ENCODE data around the gene HYLS1.
A peak's percentile ranks its signal among the peaks of the same experiment; 100 is the strongest.

HYLS1 gene

DNA sequence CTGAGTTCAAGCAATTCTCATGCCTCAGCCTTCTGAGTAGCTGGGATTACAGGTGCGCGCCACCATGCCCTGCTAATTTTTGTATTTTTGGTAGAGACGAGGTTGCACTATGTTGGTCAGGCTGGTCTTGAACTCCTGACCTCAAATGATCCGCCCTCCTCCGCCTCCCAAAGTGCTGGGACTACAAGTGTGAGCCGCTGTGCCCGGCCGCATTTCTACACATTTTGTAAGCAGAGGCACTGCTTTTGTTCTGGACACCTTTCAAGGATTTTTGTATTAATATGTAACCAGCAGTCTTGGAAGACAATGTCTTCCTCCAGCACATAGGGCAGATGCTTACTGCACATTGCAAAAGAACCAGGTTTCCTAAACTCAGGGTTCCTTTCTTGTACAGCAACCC is 47.0 kb downstream of the HYLS1 start:
- Histone ChIP-seq H3K36me3 (ENCODE audit: insufficient read depth, low read length) (no peaks in the 10 kb centered on the region), H3K9ac (ENCODE audit: insufficient read length) (no peak overlapping the region)
- no peak for DNase-seq (ENCODE audit: low read depth, low spot score)

DNA sequence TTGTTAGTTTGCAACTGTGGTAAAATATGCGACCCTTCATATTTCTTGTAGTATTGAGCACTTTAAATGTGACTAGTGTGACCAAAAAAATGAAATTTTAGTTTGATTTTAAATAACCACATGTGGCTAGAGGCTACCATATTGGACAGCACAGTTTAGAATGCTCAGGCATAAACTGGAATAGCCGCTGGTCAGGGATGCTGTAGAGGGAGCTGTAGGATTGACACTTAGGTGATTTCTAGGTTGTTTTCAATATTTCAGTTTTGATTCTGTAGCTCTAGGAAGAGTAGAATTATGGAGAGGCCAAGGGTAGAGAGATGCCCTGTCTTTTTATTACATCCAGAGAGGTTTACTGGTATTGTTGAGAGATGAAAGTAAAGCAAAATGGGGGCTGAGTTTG is 47.6 kb downstream of the HYLS1 start:
- no peak overlapping the region for H3K27ac ChIP-seq
- H3K9ac ChIP-seq (ENCODE audit: insufficient read length), result no peak overlapping the region
- DNase-seq (ENCODE audit: low read depth, low spot score), result no peak
- peak overlapping the region; percentile 58; the same call in 1 of the 2 replicates for H3K4me3 ChIP-seq
- H3K9me3 ChIP-seq (ENCODE audit: low read depth, low read length), result no peaks in the 10 kb centered on the region
- TF ChIP-seq EZH2 (IDR thresholded peaks at IDR 0.05), result no peak
- TF ChIP-seq FOXP2 (optimal IDR thresholded peaks at IDR 0.05; ENCODE audit: control extremely low read depth, extremely low read length, insufficient read depth), result no peak
- no peak for TF ChIP-seq POLR2AphosphoS5 (IDR thresholded peaks at IDR 0.05; ENCODE audit: borderline replicate concordance, low read depth, low read length)
- H3K36me3 ChIP-seq (ENCODE audit: insufficient read depth, low read length), result no peaks in the 10 kb centered on the region

More for the DNA sequence above, 47.0 kb downstream of the HYLS1 start:
- Histone ChIP-seq H3K9me3 (ENCODE audit: low read depth, low read length) (no peaks in the 10 kb centered on the region), H3K4me3 (no peak overlapping the region), H3K27ac (no peak overlapping the region)
- no peak for TF ChIP-seq POLR2AphosphoS5 (IDR thresholded peaks at IDR 0.05; ENCODE audit: borderline replicate concordance, low read depth, low read length)
- no peak for TF ChIP-seq FOXP2 (optimal IDR thresholded peaks at IDR 0.05; ENCODE audit: control extremely low read depth, extremely low read length, insufficient read depth)
- no peak for TF ChIP-seq EZH2 (IDR thresholded peaks at IDR 0.05)

DNA sequence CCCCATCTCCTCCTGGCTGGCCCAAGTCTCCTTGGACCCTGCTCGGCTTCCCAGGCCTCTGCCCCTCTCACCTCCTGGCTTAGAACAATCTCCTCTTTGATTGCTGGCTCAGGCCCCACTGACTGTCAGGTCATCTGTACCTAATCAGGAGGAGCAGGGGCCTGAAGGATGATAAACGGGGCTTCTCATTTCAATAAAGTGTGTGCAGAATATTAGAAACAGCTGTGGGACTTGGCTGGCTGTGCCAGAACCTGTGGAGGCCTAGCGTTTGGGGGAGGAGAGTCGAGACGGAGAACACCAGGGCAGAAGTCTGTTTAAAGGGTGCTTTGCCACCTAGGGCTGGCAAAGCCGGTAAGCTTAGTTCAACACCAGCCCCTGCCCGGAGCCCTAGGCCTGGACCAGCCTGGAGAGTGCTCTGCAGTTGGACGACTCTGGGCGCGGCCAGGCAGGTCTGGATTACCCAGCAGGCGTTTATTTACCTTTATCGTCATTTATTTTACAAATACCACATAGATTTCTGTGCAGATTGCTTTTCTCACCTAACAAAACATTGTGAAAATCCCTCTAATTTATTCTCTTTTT is 48.2 kb downstream of the HYLS1 start:
- TF ChIP-seq EZH2 (IDR thresholded peaks at IDR 0.05) (no peak), POLR2AphosphoS5 (IDR thresholded peaks at IDR 0.05; ENCODE audit: borderline replicate concordance, low read depth, low read length) (no peak; the same call in 1 of the 2 replicates), FOXP2 (optimal IDR thresholded peaks at IDR 0.05; ENCODE audit: control extremely low read depth, extremely low read length, insufficient read depth) (no peak)
- Histone ChIP-seq H3K9ac (ENCODE audit: insufficient read length) (peak overlapping the region; percentile 59), H3K4me3 (peak overlapping the region; percentile 58), H3K27ac (peak overlapping the region; percentile 72; the same call in 1 of the 2 replicates), H3K36me3 (ENCODE audit: insufficient read depth, low read length) (no peaks in the 10 kb centered on the region), H3K9me3 (ENCODE audit: low read depth, low read length) (no peaks in the 10 kb centered on the region)
- peak; percentile 30 for DNase-seq (ENCODE audit: low read depth, low spot score)

DNA sequence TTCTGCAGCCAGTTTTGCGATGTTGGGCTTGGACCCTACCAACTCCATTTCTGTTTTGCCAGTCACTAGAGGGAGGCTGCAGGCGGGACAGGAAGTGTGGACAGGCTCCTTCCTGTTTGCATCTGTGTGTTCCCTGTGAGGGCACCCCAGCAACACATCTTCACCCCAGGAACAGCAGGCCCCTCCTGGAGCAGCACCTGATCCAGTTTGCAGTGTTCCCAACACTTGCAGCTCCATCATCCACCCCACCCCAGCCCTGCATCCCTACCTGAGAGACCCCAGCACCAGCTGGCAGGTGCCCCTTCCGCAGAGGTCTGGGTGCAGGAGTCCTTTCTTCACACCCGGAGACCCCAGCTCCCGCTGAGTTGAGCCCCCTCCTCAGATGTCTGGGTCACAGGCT is 51.0 kb downstream of the HYLS1 start:
- Histone ChIP-seq H3K9me3 (ENCODE audit: low read depth, low read length) (no peaks in the 10 kb centered on the region), H3K27ac (no peak overlapping the region), H3K9ac (ENCODE audit: insufficient read length) (no peak overlapping the region), H3K4me3 (no peak overlapping the region), H3K36me3 (ENCODE audit: insufficient read depth, low read length) (no peaks in the 10 kb centered on the region)
- no peak for DNase-seq (ENCODE audit: low read depth, low spot score)
- TF ChIP-seq EZH2 (IDR thresholded peaks at IDR 0.05), result no peak
- no peak for TF ChIP-seq FOXP2 (optimal IDR thresholded peaks at IDR 0.05; ENCODE audit: control extremely low read depth, extremely low read length, insufficient read depth)
- TF ChIP-seq POLR2AphosphoS5 (IDR thresholded peaks at IDR 0.05; ENCODE audit: borderline replicate concordance, low read depth, low read length), result no peak

DNA sequence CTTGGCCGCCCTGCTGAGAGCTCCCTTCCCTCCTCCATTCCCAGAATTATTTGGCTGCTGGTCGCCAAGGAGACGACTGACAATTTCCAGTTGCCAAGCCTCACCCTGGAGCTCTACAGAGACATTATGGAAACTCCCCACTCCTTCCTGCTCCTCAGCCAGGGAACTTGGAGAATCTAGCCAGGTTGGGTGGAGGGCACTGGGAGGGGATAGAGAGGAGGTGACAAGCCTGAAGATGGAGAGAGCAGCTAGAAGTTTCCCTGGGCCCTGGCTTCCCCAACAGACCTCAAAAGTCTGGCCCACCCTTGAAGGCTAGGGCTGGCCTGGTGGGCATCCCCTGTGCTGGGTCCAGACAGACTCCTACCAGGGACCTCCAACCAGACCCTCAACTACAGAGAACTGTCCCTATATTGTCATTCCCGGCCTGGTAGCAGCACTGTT is 51.6 kb downstream of the HYLS1 start:
- Histone ChIP-seq H3K9ac (ENCODE audit: insufficient read length) (no peak overlapping the region), H3K4me3 (no peak overlapping the region), H3K27ac (no peak overlapping the region), H3K9me3 (ENCODE audit: low read depth, low read length) (no peaks in the 10 kb centered on the region), H3K36me3 (ENCODE audit: insufficient read depth, low read length) (no peaks in the 10 kb centered on the region)
- TF ChIP-seq POLR2AphosphoS5 (IDR thresholded peaks at IDR 0.05; ENCODE audit: borderline replicate concordance, low read depth, low read length), result no peak
- TF ChIP-seq EZH2 (IDR thresholded peaks at IDR 0.05), result no peak
- TF ChIP-seq FOXP2 (optimal IDR thresholded peaks at IDR 0.05; ENCODE audit: control extremely low read depth, extremely low read length, insufficient read depth), result no peak
- DNase-seq (ENCODE audit: low read depth, low spot score), result no peak

DNA sequence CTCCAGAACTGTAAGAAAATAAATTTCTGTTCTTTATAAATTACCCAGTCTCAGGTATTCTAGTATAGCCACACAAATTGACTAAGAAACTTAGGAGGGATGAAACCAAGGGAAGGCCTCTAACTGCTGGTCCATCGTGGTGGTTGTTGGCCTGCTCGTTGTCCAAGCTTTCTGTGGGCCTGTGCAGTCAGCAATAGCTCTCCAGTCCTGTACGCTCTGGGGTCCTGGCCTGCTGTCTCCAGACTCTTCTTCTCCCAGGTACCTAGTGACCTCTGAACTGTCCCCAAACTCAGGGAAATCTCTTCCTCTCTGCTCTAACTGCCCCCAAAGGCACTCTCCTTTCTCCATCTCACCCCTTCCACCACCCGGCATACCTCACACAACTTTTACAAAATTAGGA is 52.7 kb downstream of the HYLS1 start:
- Histone ChIP-seq H3K9ac (ENCODE audit: insufficient read length) (no peak overlapping the region), H3K4me3 (no peak overlapping the region), H3K27ac (no peak overlapping the region), H3K9me3 (ENCODE audit: low read depth, low read length) (no peaks in the 10 kb centered on the region), H3K36me3 (ENCODE audit: insufficient read depth, low read length) (no peaks in the 10 kb centered on the region)
- no peak for DNase-seq (ENCODE audit: low read depth, low spot score)
- TF ChIP-seq POLR2AphosphoS5 (IDR thresholded peaks at IDR 0.05; ENCODE audit: borderline replicate concordance, low read depth, low read length), result no peak
- no peak for TF ChIP-seq EZH2 (IDR thresholded peaks at IDR 0.05)
- TF ChIP-seq FOXP2 (optimal IDR thresholded peaks at IDR 0.05; ENCODE audit: control extremely low read depth, extremely low read length, insufficient read depth), result no peak

DNA sequence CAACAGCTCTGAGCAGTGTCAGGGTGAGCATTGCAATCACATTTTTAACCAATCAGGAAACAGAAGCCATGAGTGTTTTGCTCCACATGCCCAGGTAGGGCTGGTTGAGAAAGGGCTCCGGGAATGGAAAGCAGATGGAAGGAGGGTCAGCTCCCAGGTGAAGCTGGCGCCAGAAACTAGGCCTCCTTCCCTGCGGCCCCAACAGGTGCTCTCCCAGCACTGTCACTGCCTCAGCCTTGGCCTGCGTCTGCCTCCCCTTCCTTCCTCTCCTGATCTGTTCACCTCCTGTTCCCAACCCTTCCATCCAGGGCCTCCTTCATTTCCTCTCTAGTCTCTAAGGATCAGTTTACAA is 53.8 kb downstream of the HYLS1 start:
- no peaks in the 10 kb centered on the region for H3K9me3 ChIP-seq (ENCODE audit: low read depth, low read length)
- TF ChIP-seq FOXP2 (optimal IDR thresholded peaks at IDR 0.05; ENCODE audit: control extremely low read depth, extremely low read length, insufficient read depth) (no peak), EZH2 (IDR thresholded peaks at IDR 0.05) (no peak), POLR2AphosphoS5 (IDR thresholded peaks at IDR 0.05; ENCODE audit: borderline replicate concordance, low read depth, low read length) (no peak)
- H3K4me3 ChIP-seq, result no peak overlapping the region
- no peak overlapping the region for H3K9ac ChIP-seq (ENCODE audit: insufficient read length)
- no peaks in the 10 kb centered on the region for H3K36me3 ChIP-seq (ENCODE audit: insufficient read depth, low read length)
- no peak for DNase-seq (ENCODE audit: low read depth, low spot score)
- H3K27ac ChIP-seq, result no peak overlapping the region

DNA sequence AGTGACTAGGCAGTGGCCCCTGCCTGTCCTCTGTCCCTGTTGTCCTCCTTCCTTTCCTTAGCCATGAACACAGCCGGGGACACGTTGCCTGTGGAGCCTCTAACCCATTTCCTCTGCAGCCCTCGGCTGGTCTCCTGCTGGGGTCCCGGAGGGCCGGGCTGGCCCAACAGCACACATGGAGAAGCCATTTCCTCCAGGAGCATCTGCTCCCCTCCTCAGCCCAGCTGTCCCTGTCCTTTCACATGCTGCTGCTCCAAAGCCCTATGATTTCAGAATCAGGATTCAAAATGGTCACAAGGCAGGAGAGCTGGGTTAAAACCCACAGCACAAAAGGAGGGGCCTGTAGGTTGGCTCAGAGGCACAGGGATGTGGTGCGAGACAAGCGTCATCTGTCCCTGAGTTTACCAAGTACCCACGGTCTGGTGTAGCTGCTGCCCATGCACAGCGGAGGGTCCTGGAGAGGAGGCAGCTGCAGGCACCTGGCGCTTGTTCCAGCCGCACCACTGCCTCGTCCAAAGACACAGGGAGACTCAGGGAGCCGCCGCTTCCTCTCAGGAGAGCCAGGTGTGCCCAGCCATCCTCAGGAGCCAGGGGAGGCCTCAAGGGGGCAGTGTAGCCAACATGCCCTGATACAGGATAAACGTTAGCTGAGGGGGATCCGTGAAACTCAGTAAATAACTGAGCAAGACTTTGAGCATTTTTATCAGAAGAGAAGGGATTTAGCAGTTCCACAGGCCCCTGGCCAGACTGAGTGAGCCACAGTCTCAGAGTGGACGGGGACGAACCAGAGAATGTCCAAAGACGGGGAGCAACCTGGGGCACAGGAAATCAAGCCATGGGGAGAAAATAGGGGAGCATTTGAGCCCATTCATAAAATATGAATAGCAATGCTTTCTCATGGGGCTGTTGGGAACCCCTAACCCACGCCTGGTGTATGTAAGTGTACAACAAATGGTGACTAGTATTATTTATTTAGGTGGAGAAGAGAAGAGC is 54.4 kb downstream of the HYLS1 start:
- no peak for DNase-seq (ENCODE audit: low read depth, low spot score)
- Histone ChIP-seq H3K4me3 (no peak overlapping the region), H3K9me3 (ENCODE audit: low read depth, low read length) (no peaks in the 10 kb centered on the region), H3K27ac (no peak overlapping the region), H3K36me3 (ENCODE audit: insufficient read depth, low read length) (no peaks in the 10 kb centered on the region), H3K9ac (ENCODE audit: insufficient read length) (no peak overlapping the region)
- no peak for TF ChIP-seq EZH2 (IDR thresholded peaks at IDR 0.05)
- no peak for TF ChIP-seq FOXP2 (optimal IDR thresholded peaks at IDR 0.05; ENCODE audit: control extremely low read depth, extremely low read length, insufficient read depth)
- no peak for TF ChIP-seq POLR2AphosphoS5 (IDR thresholded peaks at IDR 0.05; ENCODE audit: borderline replicate concordance, low read depth, low read length)
